OCI-LY7 (cell line): ENCODE results near the gene PIGS. TPM values are rescaled to one million over a fixed set of nuclear protein-coding genes. Genes with fewer than 3 reads are reported as not detected.

Experiments used
- BruUV-seq: library from RNA; stranded (reverse); fragments of 400-500 nt; replicated peaks from 2 replicates; lab custom pipeline; 2021; lab: Mats Ljungman, UMichigan
- CTCF ChIA-PET: fragments of 300-600 bp; sonication (Branson Sonifier 250); formaldehyde crosslinking; loops from one replicate; lab custom pipeline; 2022; ENCODE audit warnings: antibody characterized with exemption; ENCODE audit not compliant: unreplicated experiment; lab: Charles Lee
- POLR2A ChIA-PET: fragments of 300-600 bp; sonication (Branson Sonifier 250); formaldehyde crosslinking; loops from one replicate; lab custom pipeline; 2022; ENCODE audit warnings: antibody characterized with exemption; lab: Charles Lee
- DNase-seq: peaks from one replicate; pipeline ENCODE4 v3.0.0-alpha.2; 2015; ENCODE audit warnings: low spot score
- H2AFZ ChIP-seq: fragments of 200-600 bp; sonication (generic), shearing (Covaris generic); 2 replicates; pipeline ENCODE4 v1.6.1; 2014; ENCODE audit warnings: mild to moderate bottlenecking, antibody characterized with exemption, low read length, moderate library complexity
- H3K27ac ChIP-seq: fragments of 200-600 bp; sonication (generic); 2 replicates; pipeline ENCODE4 v1.5.1; 2014; ENCODE audit warnings: mixed run types, low read depth, mild to moderate bottlenecking, moderate library complexity, low read length, inconsistent platforms; ENCODE audit not compliant: poor library complexity, severe bottlenecking
- H3K36me3 ChIP-seq: fragments of 200-600 bp; sonication (generic); 2 replicates; pipeline ENCODE4 v1.6.1; 2014; ENCODE audit warnings: mild to moderate bottlenecking, antibody characterized with exemption, low read length, moderate library complexity, mixed read lengths; ENCODE audit not compliant: insufficient read depth
- H3K4me1 ChIP-seq: fragments of 200-600 bp; sonication (generic); 2 replicates; pipeline ENCODE4 v1.5.1; 2014; ENCODE audit warnings: mild to moderate bottlenecking, low read length; ENCODE audit not compliant: insufficient read depth, poor library complexity, severe bottlenecking
- H3K4me2 ChIP-seq: fragments of 200-600 bp; sonication (generic); 2 replicates; pipeline ENCODE4 v1.6.1; 2014; ENCODE audit warnings: mild to moderate bottlenecking, low read length
- H3K4me3 ChIP-seq: fragments of 200-600 bp; sonication (generic); 2 replicates; pipeline ENCODE4 v1.5.1; 2014; ENCODE audit warnings: mild to moderate bottlenecking, low read depth, low read length; ENCODE audit not compliant: poor library complexity, severe bottlenecking
- H3K79me2 ChIP-seq: fragments of 200-600 bp; sonication (generic); 2 replicates; pipeline ENCODE4 v1.6.1; 2016; ENCODE audit warnings: low read depth, mild to moderate bottlenecking, low read length, moderate library complexity, mixed read lengths; ENCODE audit not compliant: insufficient read depth
- H3K9me2 ChIP-seq: fragments of 200-600 bp; sonication (generic); 2 replicates; pipeline ENCODE4 v1.6.1; 2016; ENCODE audit warnings: mild to moderate bottlenecking, low read length, mixed read lengths; ENCODE audit not compliant: insufficient read depth
- H3K9me3 ChIP-seq: fragments of 200-600 bp; sonication (generic); 2 replicates; pipeline ENCODE4 v1.6.1; 2014; ENCODE audit warnings: mild to moderate bottlenecking, mixed run types, low read length, mixed read lengths
- H4K20me1 ChIP-seq: fragments of 200-600 bp; sonication (generic); 2 replicates; pipeline ENCODE4 v1.6.1; 2014; ENCODE audit warnings: mild to moderate bottlenecking, antibody characterized with exemption, low read length, moderate library complexity, mixed read lengths; ENCODE audit not compliant: insufficient read depth
- CTCF ChIP-seq: fragments of 200-600 bp; sonication (generic); conservative IDR thresholded peaks from 2 replicates; pipeline ENCODE4 v1.5.1; 2014; ENCODE audit warnings: mild to moderate bottlenecking, antibody characterized with exemption, low read length, moderate library complexity, mixed read lengths
- EZH2phosphoT487 ChIP-seq: fragments of 200-600 bp; sonication (generic); IDR thresholded peaks from 2 replicates; pipeline ENCODE4 v1.6.1; 2018; ENCODE audit warnings: low read depth, borderline replicate concordance, mild to moderate bottlenecking, mixed run types, antibody characterized with exemption, low read length, moderate library complexity, mixed read lengths
- intact Hi-C: fragments of 100-400 bp; cut with micrococcal nuclease; formaldehyde crosslinking; loops from one replicate; pipeline ENCODE4 v1.10.0; 2022; ENCODE audit not compliant: unreplicated experiment
- total RNA-seq, 2 experiments: library from RNA; depleted of rRNA in 1 of 2; stranded (reverse); fragments of >200 nt in 1 of 2; shearing (Covaris generic) in 1 of 2; gene quantifications; 2 replicates each; pipeline ENCODE4 v1.2.3, GENCODE V29; 2014 to 2022

Gene PIGS
- total RNA-seq, 2 experiments from 2014 or later: 13.9 to 34.0 TPM

DNA sequence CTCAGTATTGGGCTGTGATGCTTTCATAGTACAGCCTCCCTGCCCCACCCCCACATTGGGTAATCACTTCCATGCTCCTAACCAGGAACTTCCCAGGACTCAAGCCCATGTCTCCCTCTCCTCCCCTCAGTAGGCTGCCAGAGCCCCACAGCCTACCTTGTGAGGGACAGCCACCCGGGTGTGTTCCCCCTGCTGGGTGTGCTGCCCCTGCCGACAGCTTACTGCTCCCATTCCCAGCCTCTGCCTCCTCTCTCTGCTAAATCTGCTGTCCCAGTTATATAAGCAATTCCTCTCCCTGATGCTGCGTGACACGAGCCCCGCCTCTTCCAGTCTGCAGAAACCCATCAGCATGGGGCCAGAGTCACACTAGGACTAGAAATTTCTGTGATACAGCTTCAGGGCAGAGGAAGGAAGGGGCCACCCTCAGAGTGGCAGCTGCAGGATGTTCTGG, 42.6 kb upstream of the PIGS start, which contains the start of gene RSKR:
Gene RSKR, minus strand, starts transcription at position 255 of the 451 bp plus-strand sequence. Its CDS starts 24 bp downstream, at position 231.
- H3K36me3 ChIP-seq: peaks cover 98% of the 10 kb centered on the region
- no peak within 1 kb of the TSS for H2AFZ ChIP-seq
- no peak within 1 kb of the TSS for H3K4me2 ChIP-seq
- peaks cover 23% of the 10 kb centered on the region for H3K4me1 ChIP-seq
- H3K9me3 ChIP-seq: no peaks in the 10 kb centered on the region
- intact Hi-C loops: loop anchor here (1.0 to 5.0 kb wide), 2 partner anchors 62 to 120 kb away; partner anchors contain the start of gene UNC119
- BruUV-seq: no TSS peak
- CTCF ChIA-PET: no interaction called here
- no peak within 1 kb of the TSS for H3K4me3 ChIP-seq
- TF ChIP-seq EZH2phosphoT487 (no peak), CTCF (no peak)
- no peaks in the 10 kb centered on the region for H3K79me2 ChIP-seq
- no peak for DNase-seq
- POLR2A ChIA-PET: no interaction called here
- peak within 1 kb of the TSS; percentile 31 for H3K27ac ChIP-seq
- no peaks in the 10 kb centered on the region for H4K20me1 ChIP-seq
- H3K9me2 ChIP-seq: no peaks in the 10 kb centered on the region

DNA sequence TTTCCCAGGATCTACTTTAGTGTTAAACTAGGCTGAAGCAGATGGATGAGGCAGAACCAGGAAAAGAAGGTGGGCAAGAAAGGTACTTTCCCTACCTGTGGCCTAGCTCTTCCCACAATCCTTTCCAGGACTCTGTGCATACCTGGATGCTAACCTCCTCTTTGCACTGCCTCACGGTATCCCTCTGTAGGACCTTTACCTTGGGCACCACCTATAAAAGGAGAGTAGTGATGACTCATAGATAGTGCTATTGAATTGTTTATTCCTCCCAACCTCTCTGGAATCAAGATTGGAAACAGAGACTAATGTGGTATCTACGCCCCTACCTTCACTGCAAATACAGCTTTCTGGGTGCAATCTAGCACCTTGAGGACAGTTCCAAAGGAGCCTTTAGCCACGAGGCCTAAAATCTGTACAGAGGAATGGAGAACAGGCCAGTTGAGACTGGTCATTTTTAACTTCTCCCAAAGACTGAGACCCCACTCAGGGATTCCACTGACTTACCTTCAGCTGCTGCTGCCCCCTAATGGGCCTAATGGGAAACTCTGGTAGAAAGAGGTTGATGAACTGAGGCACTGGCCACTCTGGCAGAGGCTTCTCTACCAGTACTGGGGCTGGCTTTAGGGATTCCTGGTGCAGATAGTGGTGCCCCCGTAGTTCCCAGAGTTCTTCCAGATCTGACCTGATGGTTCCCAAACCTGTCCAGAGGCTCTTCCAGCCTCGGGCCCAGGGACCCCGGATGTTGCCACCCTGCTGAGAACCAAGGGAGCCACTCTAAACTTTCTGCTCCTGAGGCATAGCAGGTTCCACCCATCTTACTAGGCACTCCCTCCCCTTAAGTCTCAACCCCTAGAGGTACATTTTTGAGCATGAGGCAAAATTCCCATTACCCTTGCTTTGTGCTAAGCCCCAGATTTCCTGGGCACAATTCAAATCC, 41.9 kb upstream of the PIGS start:
- Histone ChIP-seq H4K20me1 (no peaks in the 10 kb centered on the region), H3K4me2 (no peak overlapping the region), H2AFZ (no peak overlapping the region), H3K9me3 (no peaks in the 10 kb centered on the region), H3K9me2 (no peaks in the 10 kb centered on the region), H3K27ac (peak overlapping the region; percentile 31), H3K36me3 (peaks cover 97% of the 10 kb centered on the region), H3K79me2 (no peaks in the 10 kb centered on the region), H3K4me1 (peaks cover 23% of the 10 kb centered on the region), H3K4me3 (no peak overlapping the region)
- ChIA-PET CTCF (no interaction called here), POLR2A (no interaction called here)
- intact Hi-C loops: loop anchor here (1.0 to 5.0 kb wide), 2 partner anchors 61 to 119 kb away; partner anchors contain the start of gene UNC119
- TF ChIP-seq CTCF (peak; percentile 83), EZH2phosphoT487 (no peak)
- DNase-seq: peak; percentile 55
- no TSS peak for BruUV-seq

- H2AFZ ChIP-seq: no peak overlapping the region
- BruUV-seq: no TSS peak
- CTCF ChIA-PET: no interaction called here
- intact Hi-C loops: loop anchor here (5.0 kb wide), 1 partner anchor 60 kb away; the partner anchor contains the start of gene UNC119
- H3K36me3 ChIP-seq: peaks cover 97% of the 10 kb centered on the region
- DNase-seq: peak; percentile 33
- H3K4me2 ChIP-seq: no peak overlapping the region
- H3K9me2 ChIP-seq: no peaks in the 10 kb centered on the region
- no peak overlapping the region for H3K4me3 ChIP-seq
- TF ChIP-seq EZH2phosphoT487 (no peak), CTCF (no peak)
- H3K27ac ChIP-seq: peak overlapping the region; percentile 31
- no peaks in the 10 kb centered on the region for H4K20me1 ChIP-seq
- POLR2A ChIA-PET: interaction anchor here (0.5 kb wide), 1 partner anchor 100 kb away, joined by 11 read pairs; no protein-coding TSS in a partner anchor
- no peaks in the 10 kb centered on the region for H3K9me3 ChIP-seq
- peaks cover 23% of the 10 kb centered on the region for H3K4me1 ChIP-seq
- H3K79me2 ChIP-seq: no peaks in the 10 kb centered on the region
Observed at GRCh38 chr17:28612531-28612930, 41.2 kb upstream of the PIGS start.
